ENCODE data around the gene NEBL.

The NEBL gene

GRCh38 chr10:20834825-20835224, 62.3 kb downstream of the NEBL start:
- H3K4me2 ChIP-seq = no peak overlapping the region
- no peak overlapping the region for H2AFZ ChIP-seq (ENCODE audit: low read depth)
- no peak overlapping the region for H3K27ac ChIP-seq
- no peaks in the 10 kb centered on the region for H3K27me3 ChIP-seq (ENCODE audit: insufficient read depth, low read depth)
- no peaks in the 10 kb centered on the region for H3K36me3 ChIP-seq (ENCODE audit: insufficient read depth)
- no peaks in the 10 kb centered on the region for H3K4me1 ChIP-seq (ENCODE audit: low read depth, poor library complexity, severe bottlenecking)
- no peaks in the 10 kb centered on the region for H4K20me1 ChIP-seq (ENCODE audit: insufficient read depth)
- H3K4me3 ChIP-seq (IDR thresholded peaks at IDR 0.05; ENCODE audit: insufficient read depth, low read depth, low read length) = no peak overlapping the region
- no peaks in the 10 kb centered on the region for H3K79me2 ChIP-seq (ENCODE audit: insufficient read depth, low read depth)
- TF ChIP-seq, protein P1, sequence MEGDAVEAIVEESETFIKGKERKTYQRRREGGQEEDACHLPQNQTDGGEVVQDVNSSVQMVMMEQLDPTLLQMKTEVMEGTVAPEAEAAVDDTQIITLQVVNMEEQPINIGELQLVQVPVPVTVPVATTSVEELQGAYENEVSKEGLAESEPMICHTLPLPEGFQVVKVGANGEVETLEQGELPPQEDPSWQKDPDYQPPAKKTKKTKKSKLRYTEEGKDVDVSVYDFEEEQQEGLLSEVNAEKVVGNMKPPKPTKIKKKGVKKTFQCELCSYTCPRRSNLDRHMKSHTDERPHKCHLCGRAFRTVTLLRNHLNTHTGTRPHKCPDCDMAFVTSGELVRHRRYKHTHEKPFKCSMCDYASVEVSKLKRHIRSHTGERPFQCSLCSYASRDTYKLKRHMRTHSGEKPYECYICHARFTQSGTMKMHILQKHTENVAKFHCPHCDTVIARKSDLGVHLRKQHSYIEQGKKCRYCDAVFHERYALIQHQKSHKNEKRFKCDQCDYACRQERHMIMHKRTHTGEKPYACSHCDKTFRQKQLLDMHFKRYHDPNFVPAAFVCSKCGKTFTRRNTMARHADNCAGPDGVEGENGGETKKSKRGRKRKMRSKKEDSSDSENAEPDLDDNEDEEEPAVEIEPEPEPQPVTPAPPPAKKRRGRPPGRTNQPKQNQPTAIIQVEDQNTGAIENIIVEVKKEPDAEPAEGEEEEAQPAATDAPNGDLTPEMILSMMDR (conservative IDR thresholded peaks at IDR 0.05; ENCODE audit: low read depth, low read length) = no peak
- no peak overlapping the region for H3K9ac ChIP-seq

GRCh38 chr10:20822825-20823224, 74.3 kb downstream of the NEBL start:
- TF ChIP-seq, protein P1 (conservative IDR thresholded peaks at IDR 0.05; ENCODE audit: low read depth, low read length) = no peak
- no peak overlapping the region for H3K9ac ChIP-seq
- H4K20me1 ChIP-seq (ENCODE audit: insufficient read depth) = no peaks in the 10 kb centered on the region

GRCh38 chr10:20817646-20818045, 79.5 kb downstream of the NEBL start:
- Histone ChIP-seq H3K27ac (no peak overlapping the region), H3K9ac (no peak overlapping the region), H3K4me3 (IDR thresholded peaks at IDR 0.05; ENCODE audit: insufficient read depth, low read depth, low read length) (no peak overlapping the region), H3K27me3 (ENCODE audit: insufficient read depth, low read depth) (no peaks in the 10 kb centered on the region), H3K4me2 (no peak overlapping the region), H3K79me2 (ENCODE audit: insufficient read depth, low read depth) (no peaks in the 10 kb centered on the region), H3K36me3 (ENCODE audit: insufficient read depth) (no peaks in the 10 kb centered on the region), H3K4me1 (ENCODE audit: low read depth, poor library complexity, severe bottlenecking) (no peaks in the 10 kb centered on the region), H2AFZ (ENCODE audit: low read depth) (no peak overlapping the region), H4K20me1 (ENCODE audit: insufficient read depth) (no peaks in the 10 kb centered on the region)
- TF ChIP-seq, protein P1 (conservative IDR thresholded peaks at IDR 0.05; ENCODE audit: low read depth, low read length) = no peak

More at GRCh38 chr10:20822825-20823224, 74.3 kb downstream of the NEBL start:
- Histone ChIP-seq H3K4me3 (IDR thresholded peaks at IDR 0.05; ENCODE audit: insufficient read depth, low read depth, low read length) (no peak overlapping the region), H3K27me3 (ENCODE audit: insufficient read depth, low read depth) (no peaks in the 10 kb centered on the region), H3K79me2 (ENCODE audit: insufficient read depth, low read depth) (no peaks in the 10 kb centered on the region), H3K4me2 (no peak overlapping the region), H3K36me3 (ENCODE audit: insufficient read depth) (no peaks in the 10 kb centered on the region), H3K4me1 (ENCODE audit: low read depth, poor library complexity, severe bottlenecking) (no peaks in the 10 kb centered on the region), H3K27ac (no peak overlapping the region), H2AFZ (ENCODE audit: low read depth) (no peak overlapping the region)

DNA sequence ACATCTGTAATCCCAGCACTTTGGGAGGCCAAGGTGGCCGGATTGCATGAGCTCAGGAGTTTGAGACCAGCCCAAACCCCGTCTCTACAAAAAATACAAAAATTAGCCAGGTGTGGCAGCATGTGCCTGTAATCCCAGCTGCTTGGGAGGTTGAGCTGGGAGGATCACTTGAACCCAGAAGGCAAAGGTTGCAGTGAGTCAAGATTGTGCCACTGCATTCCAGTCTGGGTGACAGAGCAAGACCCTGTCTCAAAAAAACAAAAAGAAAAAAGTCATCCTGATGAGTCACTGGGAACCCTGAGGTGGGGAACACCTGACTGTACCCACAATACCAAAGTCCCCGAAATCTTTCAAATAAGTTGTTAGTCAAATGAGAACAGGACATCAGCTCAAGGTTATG, 80.0 kb downstream of the NEBL start:
- Histone ChIP-seq H3K36me3 (ENCODE audit: insufficient read depth) (no peaks in the 10 kb centered on the region), H3K9ac (no peak overlapping the region), H3K27me3 (ENCODE audit: insufficient read depth, low read depth) (no peaks in the 10 kb centered on the region), H3K27ac (no peak overlapping the region), H3K4me2 (no peak overlapping the region), H4K20me1 (ENCODE audit: insufficient read depth) (no peaks in the 10 kb centered on the region), H3K79me2 (ENCODE audit: insufficient read depth, low read depth) (no peaks in the 10 kb centered on the region), H3K4me1 (ENCODE audit: low read depth, poor library complexity, severe bottlenecking) (no peaks in the 10 kb centered on the region), H3K4me3 (IDR thresholded peaks at IDR 0.05; ENCODE audit: insufficient read depth, low read depth, low read length) (no peak overlapping the region), H2AFZ (ENCODE audit: low read depth) (no peak overlapping the region)
- TF ChIP-seq, protein P1 (conservative IDR thresholded peaks at IDR 0.05; ENCODE audit: low read depth, low read length) = no peak

Data from KMS-11 (cell line).